ENCODE data around the gene RASGRF1. TPM values are rescaled to one million over a fixed set of nuclear protein-coding genes. Genes with fewer than 3 reads are reported as not detected.

The RASGRF1 gene
- total RNA-seq, 1 donor from 2014 or later: not detected

- no peak for DNase-seq
- ATAC-seq: no peak
- intact Hi-C loops (cut with micrococcal nuclease): no loop called here
These were observed 163.3 kb downstream of the RASGRF1 start for GRCh38 chr15:78927077-78927790.

- DNase-seq (no peak), ATAC-seq (no peak)
- intact Hi-C loops (cut with micrococcal nuclease): no loop called here
These were observed 164.4 kb downstream of the RASGRF1 start for GRCh38 chr15:78925956-78926743.

- no peak for DNase-seq
- no peak for ATAC-seq
- intact Hi-C loops (cut with micrococcal nuclease): no loop called here
These were observed 165.4 kb downstream of the RASGRF1 start for GRCh38 chr15:78925076-78925624.

- ATAC-seq: no peak
- DNase-seq: no peak
- intact Hi-C loops (cut with micrococcal nuclease): no loop called here
These were observed 166.9 kb downstream of the RASGRF1 start for GRCh38 chr15:78923480-78924360.

GRCh38 chr15:78923015-78923414 lies 167.6 kb downstream of the RASGRF1 start:
- intact Hi-C loops (cut with micrococcal nuclease): no loop called here
- DNase-seq (no peak), ATAC-seq (no peak)

GRCh38 chr15:78922527-78922926 lies 168.1 kb downstream of the RASGRF1 start:
- ATAC-seq (no peak), DNase-seq (no peak)
- intact Hi-C loops (cut with micrococcal nuclease): no loop called here

- intact Hi-C loops (cut with micrococcal nuclease): no loop called here
- DNase-seq (no peak), ATAC-seq (no peak)
These were observed 168.6 kb downstream of the RASGRF1 start for GRCh38 chr15:78921940-78922339.

- intact Hi-C loops (cut with micrococcal nuclease): no loop called here
These were observed 169.1 kb downstream of the RASGRF1 start for GRCh38 chr15:78921517-78921916.

GRCh38 chr15:78917888-78918287 lies 172.7 kb downstream of the RASGRF1 start:
- ATAC-seq (no peak), DNase-seq (no peak)
- intact Hi-C loops (cut with micrococcal nuclease): no loop called here

More at GRCh38 chr15:78921517-78921916, 169.1 kb downstream of the RASGRF1 start:
- DNase-seq: no peak
- ATAC-seq: no peak

- no peak for DNase-seq
- no peak for ATAC-seq
- intact Hi-C loops (cut with micrococcal nuclease): no loop called here
These were observed 174.5 kb downstream of the RASGRF1 start for GRCh38 chr15:78916088-78916487.

GRCh38 chr15:78915341-78916087 lies 175.1 kb downstream of the RASGRF1 start:
- intact Hi-C loops (cut with micrococcal nuclease): no loop called here

GRCh38 chr15:78914027-78914764 lies 176.4 kb downstream of the RASGRF1 start:
- intact Hi-C loops (cut with micrococcal nuclease): loop anchor here (5.0 kb wide), 1 partner anchor 268 kb away; no protein-coding TSS in a partner anchor

More at GRCh38 chr15:78915341-78916087, 175.1 kb downstream of the RASGRF1 start:
- DNase-seq (peak; percentile 60), ATAC-seq (peak; percentile 68)

GRCh38 chr15:78913012-78913411 lies 177.6 kb downstream of the RASGRF1 start:
- ATAC-seq: no peak
- intact Hi-C loops (cut with micrococcal nuclease): loop anchor here (5.0 kb wide), 1 partner anchor 269 kb away; no protein-coding TSS in a partner anchor
- DNase-seq: no peak

More at GRCh38 chr15:78914027-78914764, 176.4 kb downstream of the RASGRF1 start:
- peak; percentile 68 for ATAC-seq
- DNase-seq: peak; percentile 67

- ATAC-seq (no peak), DNase-seq (no peak)
- intact Hi-C loops (cut with micrococcal nuclease): loop anchor here (5.0 kb wide), 1 partner anchor 270 kb away; no protein-coding TSS in a partner anchor
These were observed 178.3 kb downstream of the RASGRF1 start for GRCh38 chr15:78912316-78912715.

- DNase-seq (no peak), ATAC-seq (no peak)
- intact Hi-C loops (cut with micrococcal nuclease): loop anchor here (5.0 kb wide), 1 partner anchor 272 kb away; no protein-coding TSS in a partner anchor
These were observed 180.3 kb downstream of the RASGRF1 start for GRCh38 chr15:78910271-78910670.

Measured in left ventricle myocardium superior (tissue), 1 donor.